ENCODE data around the gene ANKRD28.
A peak's percentile ranks its signal among the peaks of the same experiment; 100 is the strongest.

DNA sequence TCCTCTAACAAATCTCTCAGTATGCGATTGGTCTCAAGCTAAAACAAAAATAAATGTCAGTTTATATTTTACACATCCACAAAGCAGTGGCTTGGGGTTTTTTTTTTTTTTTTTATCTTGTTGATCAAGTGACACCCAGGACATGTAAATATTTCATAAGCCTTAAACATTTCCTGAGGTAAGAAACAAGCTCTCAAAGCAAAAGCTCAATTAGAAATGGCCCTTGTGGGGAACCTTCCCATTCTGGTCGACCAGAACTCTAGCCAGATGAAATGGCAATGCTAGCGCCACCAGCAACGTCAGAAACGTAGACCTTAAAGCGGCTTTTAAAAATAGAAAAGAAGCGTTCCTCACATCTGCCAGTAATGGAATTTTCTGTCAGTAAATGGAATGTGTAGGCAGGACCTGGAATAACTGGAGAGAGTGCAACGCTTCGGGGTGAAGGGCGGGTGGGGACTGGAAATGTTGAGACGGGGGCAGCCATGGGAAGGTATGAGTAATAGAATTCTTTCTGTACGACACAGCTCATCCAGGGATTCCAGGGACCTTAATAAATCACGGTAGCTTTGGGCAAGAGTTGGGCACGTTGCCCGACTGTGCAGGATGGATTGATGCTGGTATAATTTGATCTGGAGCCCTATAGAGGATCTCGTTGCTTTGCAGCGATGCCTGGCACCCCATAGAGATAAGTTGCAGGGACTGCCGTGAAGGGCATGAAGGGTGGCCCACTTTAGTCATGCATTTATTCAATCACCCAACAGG, 151.9 kb downstream of the ANKRD28 start:
- TF ChIP-seq CTCF (IDR thresholded peaks at IDR 0.05) (no peak), SIN3A (IDR thresholded peaks at IDR 0.05; ENCODE audit: borderline replicate concordance, insufficient read depth, low read depth, low read length) (no peak), POLR2AphosphoS5 (IDR thresholded peaks at IDR 0.05; ENCODE audit: low read depth, low read length) (peak; percentile 32; the same call in 1 of the 2 replicates)
